ENCODE data around the gene GRHPR. TPM values are rescaled to one million over a fixed set of nuclear protein-coding genes. Genes with fewer than 3 reads are reported as not detected.

The GRHPR gene
- total and polyA plus RNA-seq, 2 of the 4 experiments (the other 2 are of a cell fraction), result 182 to 191 TPM

DNA sequence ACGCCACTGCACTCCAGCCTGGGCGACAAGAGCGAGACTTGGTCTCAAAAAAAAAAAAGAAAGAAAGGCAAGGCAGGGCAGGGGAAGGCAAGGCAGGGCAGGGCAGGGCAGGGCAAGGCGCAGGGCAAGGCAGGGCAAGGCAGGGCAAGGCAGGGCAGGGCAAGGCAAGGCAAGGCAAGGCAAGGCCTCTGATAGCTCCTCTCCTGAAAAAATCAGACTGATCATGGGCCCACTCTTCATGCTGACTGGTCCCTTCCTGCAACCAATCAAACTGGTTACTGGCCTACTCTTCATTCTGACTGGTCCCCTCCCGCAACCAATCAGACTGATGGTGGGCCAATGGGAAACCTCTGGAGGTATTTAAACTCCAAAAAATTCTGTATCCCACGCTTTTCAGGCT is 46.1 kb downstream of the GRHPR start:
- DNase-seq (no peak), ATAC-seq (ENCODE audit: low read depth) (no peak)
- H3K56ac ChIP-seq (ENCODE audit: extremely low read depth, insufficient read depth, low read length), result no peak overlapping the region
- H3K79me1 ChIP-seq (ENCODE audit: low read depth in 1 of 2, low read length in 2 of 2), result peaks cover 0 to 8% of the 10 kb centered on the region in 2 experiments; a peak in 2 of 4 replicates
- intact Hi-C loops (cut with micrococcal nuclease), result no loop called here
- no TSS peak for BruUV-seq (replicated peaks)
- H3K4ac ChIP-seq (ENCODE audit: low read depth, low read length), result no peak overlapping the region
- dilution Hi-C loops (cut with HindIII; ENCODE audit: low sequenced_read_pairs, unreplicated experiment), result no loop called here
- H3K4me1 ChIP-seq (ENCODE audit: control insufficient read depth, insufficient read depth, low read length), result peaks cover 5% of the 10 kb centered on the region
- H2AK9ac ChIP-seq (replicated peaks; ENCODE audit: low read depth, low read length, poor library complexity), result no peak overlapping the region
- no peak overlapping the region for H3K23ac ChIP-seq (ENCODE audit: low read depth, low read length)
- no peak overlapping the region for H3K14ac ChIP-seq (replicated peaks; ENCODE audit: low read depth, low read length)
- H3K27ac ChIP-seq (ENCODE audit: insufficient read depth, low read length), result no peak overlapping the region
- CTCF ChIA-PET, result no interaction called here
- in situ Hi-C loops (cut with MboI; ENCODE audit: low sequenced_read_pairs), result no loop called here
- 96% methylated on average over 4 of the region's 6 CpGs; no CpG with 5 or more reads in 1 of the 2 experiments for WGBS, 2 experiments (ENCODE audit: extremely low coverage in 2 of 2, insufficient read length in 1 of 2)
- no peak overlapping the region for H4K91ac ChIP-seq (ENCODE audit: insufficient read depth, low read depth, low read length)
- no peak overlapping the region for H2BK120ac ChIP-seq (ENCODE audit: low read depth, low read length)
- no peak overlapping the region for H4K8ac ChIP-seq (ENCODE audit: low read depth in 2 of 2, low read length in 2 of 2)
- POLR2A ChIA-PET (ENCODE audit: unreplicated experiment), result no interaction called here
- H2BK20ac ChIP-seq (ENCODE audit: low read depth, low read length), result no peak overlapping the region
- no peaks in the 10 kb centered on the region for H3K27me3 ChIP-seq (ENCODE audit: control insufficient read depth, insufficient read depth, low read length)
- H3K18ac ChIP-seq (ENCODE audit: low read depth, low read length), result no peak overlapping the region
- H3K9me1 ChIP-seq (ENCODE audit: insufficient read depth, low read length), result peaks cover 2% of the 10 kb centered on the region
- H3K9ac ChIP-seq (ENCODE audit: low read depth, low read length), result no peak overlapping the region
- H2BK15ac ChIP-seq (ENCODE audit: low read depth, low read length), result no peak overlapping the region
- no peak overlapping the region for H2AK5ac ChIP-seq (ENCODE audit: low read depth, low read length)
- no peak overlapping the region for H3K4me2 ChIP-seq (ENCODE audit: low read depth, low read length)
- no peaks in the 10 kb centered on the region for H4K20me1 ChIP-seq (ENCODE audit: insufficient read depth, low read length)
- H3K36me3 ChIP-seq (ENCODE audit: control insufficient read depth, insufficient read depth, low read length), result no peaks in the 10 kb centered on the region
- no peaks in the 10 kb centered on the region for H3K9me3 ChIP-seq (ENCODE audit: control insufficient read depth, insufficient read depth, low read length)
- no peak overlapping the region for H4K5ac ChIP-seq (ENCODE audit: low read depth, low read length)
- H3K4me3 ChIP-seq (ENCODE audit: insufficient read depth, low read depth, low read length), result no peak overlapping the region
- TF ChIP-seq, protein P1, sequence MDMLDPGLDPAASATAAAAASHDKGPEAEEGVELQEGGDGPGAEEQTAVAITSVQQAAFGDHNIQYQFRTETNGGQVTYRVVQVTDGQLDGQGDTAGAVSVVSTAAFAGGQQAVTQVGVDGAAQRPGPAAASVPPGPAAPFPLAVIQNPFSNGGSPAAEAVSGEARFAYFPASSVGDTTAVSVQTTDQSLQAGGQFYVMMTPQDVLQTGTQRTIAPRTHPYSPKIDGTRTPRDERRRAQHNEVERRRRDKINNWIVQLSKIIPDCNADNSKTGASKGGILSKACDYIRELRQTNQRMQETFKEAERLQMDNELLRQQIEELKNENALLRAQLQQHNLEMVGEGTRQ (IDR thresholded peaks at IDR 0.05; ENCODE audit: low read depth, low read length), result no peak
- TF ChIP-seq, protein P2, sequence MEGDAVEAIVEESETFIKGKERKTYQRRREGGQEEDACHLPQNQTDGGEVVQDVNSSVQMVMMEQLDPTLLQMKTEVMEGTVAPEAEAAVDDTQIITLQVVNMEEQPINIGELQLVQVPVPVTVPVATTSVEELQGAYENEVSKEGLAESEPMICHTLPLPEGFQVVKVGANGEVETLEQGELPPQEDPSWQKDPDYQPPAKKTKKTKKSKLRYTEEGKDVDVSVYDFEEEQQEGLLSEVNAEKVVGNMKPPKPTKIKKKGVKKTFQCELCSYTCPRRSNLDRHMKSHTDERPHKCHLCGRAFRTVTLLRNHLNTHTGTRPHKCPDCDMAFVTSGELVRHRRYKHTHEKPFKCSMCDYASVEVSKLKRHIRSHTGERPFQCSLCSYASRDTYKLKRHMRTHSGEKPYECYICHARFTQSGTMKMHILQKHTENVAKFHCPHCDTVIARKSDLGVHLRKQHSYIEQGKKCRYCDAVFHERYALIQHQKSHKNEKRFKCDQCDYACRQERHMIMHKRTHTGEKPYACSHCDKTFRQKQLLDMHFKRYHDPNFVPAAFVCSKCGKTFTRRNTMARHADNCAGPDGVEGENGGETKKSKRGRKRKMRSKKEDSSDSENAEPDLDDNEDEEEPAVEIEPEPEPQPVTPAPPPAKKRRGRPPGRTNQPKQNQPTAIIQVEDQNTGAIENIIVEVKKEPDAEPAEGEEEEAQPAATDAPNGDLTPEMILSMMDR (conservative IDR thresholded peaks at IDR 0.05; ENCODE audit: low read depth, low read length), result no peak
- TF ChIP-seq MAZ (IDR thresholded peaks at IDR 0.05; ENCODE audit: borderline replicate concordance, low read depth, low read length) (no peak), MAFK (IDR thresholded peaks at IDR 0.05; ENCODE audit: low read depth, low read length) (no peak), BHLHE40 (IDR thresholded peaks at IDR 0.05; ENCODE audit: low read depth, low read length) (no peak), NFE2L2 (IDR thresholded peaks at IDR 0.05; ENCODE audit: low read depth, low read length) (no peak), RCOR1 (IDR thresholded peaks at IDR 0.05; ENCODE audit: insufficient replicate concordance, low read length) (no peak), FOS (IDR thresholded peaks at IDR 0.05; ENCODE audit: low read depth, low read length) (no peak), RAD21 (IDR thresholded peaks at IDR 0.05; ENCODE audit: low read length) (no peak), CHD1 (IDR thresholded peaks at IDR 0.05; ENCODE audit: low read depth, low read length) (no peak), RFX5 (IDR thresholded peaks at IDR 0.05; ENCODE audit: low read depth, low read length) (no peak), CEBPB (IDR thresholded peaks at IDR 0.05; ENCODE audit: low read depth, low read length) (no peak), SMC3 (IDR thresholded peaks at IDR 0.05; ENCODE audit: low read depth, low read length) (no peak), POLR2A (IDR thresholded peaks at IDR 0.05; ENCODE audit: low read depth, low read length) (no peak), MXI1 (IDR thresholded peaks at IDR 0.05; ENCODE audit: borderline replicate concordance, low read depth, low read length) (no peak)
- TF ChIP-seq, protein P3, sequence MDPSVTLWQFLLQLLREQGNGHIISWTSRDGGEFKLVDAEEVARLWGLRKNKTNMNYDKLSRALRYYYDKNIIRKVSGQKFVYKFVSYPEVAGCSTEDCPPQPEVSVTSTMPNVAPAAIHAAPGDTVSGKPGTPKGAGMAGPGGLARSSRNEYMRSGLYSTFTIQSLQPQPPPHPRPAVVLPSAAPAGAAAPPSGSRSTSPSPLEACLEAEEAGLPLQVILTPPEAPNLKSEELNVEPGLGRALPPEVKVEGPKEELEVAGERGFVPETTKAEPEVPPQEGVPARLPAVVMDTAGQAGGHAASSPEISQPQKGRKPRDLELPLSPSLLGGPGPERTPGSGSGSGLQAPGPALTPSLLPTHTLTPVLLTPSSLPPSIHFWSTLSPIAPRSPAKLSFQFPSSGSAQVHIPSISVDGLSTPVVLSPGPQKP (IDR thresholded peaks at IDR 0.05; ENCODE audit: borderline replicate concordance, low read depth, low read length), result no peak
- no peak overlapping the region for H2BK5ac ChIP-seq (ENCODE audit: low read depth, low read length, poor library complexity, severe bottlenecking)
- no peak overlapping the region for H2AFZ ChIP-seq (replicated peaks; ENCODE audit: low read length, poor library complexity)
